ENCODE results near the gene NDRG4. TPM values are rescaled to one million over a fixed set of nuclear protein-coding genes. Genes with fewer than 3 reads are reported as not detected.

NDRG4 gene
- total RNA-seq, 4 donors from 2014 or later, result 3.3 to 12.9 (median 9.3) TPM

GRCh38 chr16:58515125-58515870 lies 15.4 kb downstream of the NDRG4 start, which contains the start of gene SETD6:
SETD6 (plus strand) TSS chr16:58515517; CDS start chr16:58515538, 21 bp downstream.
- peaks cover 14 to 32% of the 10 kb centered on the region in 2 donors for H3K36me3 ChIP-seq
- peaks cover 9 to 10% of the 10 kb centered on the region in 2 donors for H3K4me1 ChIP-seq
- H3K9me3 ChIP-seq, result no peaks in the 10 kb centered on the region
- peak; percentile 92 to 93 for DNase-seq
- peak within 1 kb of the TSS; percentile 12 to 87 (median 70) for H3K4me3 ChIP-seq (replicated peaks in 1 of 3)
- peak in 4 of 6 experiments; percentile 22 to 40 (median 30) for TF ChIP-seq CTCF (IDR thresholded peaks at IDR 0.05)
- TF ChIP-seq POLR2A (IDR thresholded peaks at IDR 0.05), result peak in 1 of 2 donors; percentile 65
- H3K27ac ChIP-seq, result peak within 1 kb of the TSS; percentile 18 to 74 (median 60)
- no peaks in the 10 kb centered on the region for H3K27me3 ChIP-seq
- intact Hi-C loops (cut with DNase I), result loop anchor here (10.0 kb wide), 1 partner anchor 240 kb away; no protein-coding TSS in a partner anchor
- 0 to 1% methylated on average over 12 to 50 of the region's 80 CpGs for WGBS, 2 donors

GRCh38 chr16:58515871-58516767 lies 16.2 kb downstream of the NDRG4 start:
- H3K27me3 ChIP-seq, result no peaks in the 10 kb centered on the region
- intact Hi-C loops (cut with DNase I), result loop anchor here (10.0 kb wide), 1 partner anchor 239 kb away; no protein-coding TSS in a partner anchor
- TF ChIP-seq CTCF (IDR thresholded peaks at IDR 0.05), result peak in 1 of 6 experiments; percentile 7
- no peak for TF ChIP-seq POLR2A (IDR thresholded peaks at IDR 0.05)
- 18 to 32% methylated on average over 22 to 26 of the region's 66 CpGs for WGBS, 2 donors
- DNase-seq, result peak; percentile 65 to 66
- H3K4me3 ChIP-seq (replicated peaks in 1 of 3), result peak overlapping the region; percentile 12 to 87 (median 70)
- H3K4me1 ChIP-seq, result peaks cover 9 to 10% of the 10 kb centered on the region in 2 donors
- no peaks in the 10 kb centered on the region for H3K9me3 ChIP-seq
- peaks cover 23 to 40% of the 10 kb centered on the region in 2 donors for H3K36me3 ChIP-seq
- peak overlapping the region; percentile 18 to 74 (median 60) for H3K27ac ChIP-seq

- Histone ChIP-seq H3K27me3 (no peaks in the 10 kb centered on the region), H3K4me1 (peaks cover 9 to 10% of the 10 kb centered on the region in 2 donors), H3K27ac (no peak overlapping the region), H3K36me3 (peaks cover 29 to 47% of the 10 kb centered on the region in 2 donors), H3K4me3 (replicated peaks in 1 of 3) (no peak overlapping the region), H3K9me3 (no peaks in the 10 kb centered on the region)
- TF ChIP-seq CTCF (IDR thresholded peaks at IDR 0.05), result no peak
- no peak for TF ChIP-seq POLR2A (IDR thresholded peaks at IDR 0.05)
- 77 to 95% methylated on average over 4 of the region's 4 CpGs for WGBS, 2 donors
- intact Hi-C loops (cut with DNase I), result loop anchor here (10.0 kb wide), 1 partner anchor 238 kb away; no protein-coding TSS in a partner anchor
- DNase-seq, result no peak
Measured at GRCh38 chr16:58516768-58517107, 16.8 kb downstream of the NDRG4 start.

- H3K4me3 ChIP-seq (replicated peaks in 1 of 3), result no peak overlapping the region
- no peaks in the 10 kb centered on the region for H3K9me3 ChIP-seq
- no peaks in the 10 kb centered on the region for H3K27me3 ChIP-seq
- H3K36me3 ChIP-seq, result peaks cover 43 to 62% of the 10 kb centered on the region in 2 donors
- H3K27ac ChIP-seq, result no peak overlapping the region
- WGBS, 2 donors, result 85 to 86% methylated on average over 8 of the region's 8 CpGs
- no peak for TF ChIP-seq CTCF (IDR thresholded peaks at IDR 0.05)
- TF ChIP-seq POLR2A (IDR thresholded peaks at IDR 0.05), result no peak
- H3K4me1 ChIP-seq, result peaks cover 9 to 10% of the 10 kb centered on the region in 2 donors
- intact Hi-C loops (cut with DNase I), result loop anchor here (10.0 kb wide), 1 partner anchor 236 kb away; no protein-coding TSS in a partner anchor
- no peak for DNase-seq
Measured at GRCh38 chr16:58518083-58518979, 18.4 kb downstream of the NDRG4 start.
